GM12873 (cell line): ENCODE data around the gene TAGLN3.

Experiments
- CTCF ChIP-seq: IDR thresholded peaks from 2 replicates; pipeline ENCODE4 v1.5.1; 2012; ENCODE audit warnings: low read depth, mild to moderate bottlenecking, moderate library complexity, low read length, control low read depth; ENCODE audit not compliant: insufficient read depth; ENCODE audit errors: missing control alignments

The TAGLN3 gene

GRCh38 chr3:111998636-111999483, at the start of gene TAGLN3:
TAGLN3 (plus strand) TSS chr3:111998922; CDS start chr3:111999423, 501 bp downstream.
- no peak for TF ChIP-seq CTCF

GRCh38 chr3:111949712-111950111, 49.0 kb upstream of the TAGLN3 start:
- no peak for TF ChIP-seq CTCF

- no peak for TF ChIP-seq CTCF
Observed at GRCh38 chr3:111951032-111951431, 47.7 kb upstream of the TAGLN3 start.

- TF ChIP-seq CTCF, result no peak
Observed at GRCh38 chr3:111952086-111952485, 46.6 kb upstream of the TAGLN3 start.

- TF ChIP-seq CTCF, result no peak
Observed at GRCh38 chr3:111952866-111953450, 45.8 kb upstream of the TAGLN3 start.

- TF ChIP-seq CTCF, result no peak
Observed at GRCh38 chr3:111954228-111954990, 44.3 kb upstream of the TAGLN3 start.

- TF ChIP-seq CTCF, result no peak
Observed at GRCh38 chr3:111955876-111956275, 42.8 kb upstream of the TAGLN3 start.
